Neuronal stem cell (in vitro differentiated cells): ENCODE data around the gene MSLN.

ENCODE experiments used
- DNase-seq: peaks from one replicate; pipeline ENCODE4 v3.0.0-alpha.2; 2013; ENCODE audit warnings: low spot score
- H2AFZ ChIP-seq: one replicate; pipeline ENCODE4 v1.6.1; 2013; ENCODE audit warnings: mild to moderate bottlenecking, low read length, inconsistent platforms
- H2AK5ac ChIP-seq: 2 replicates; pipeline ENCODE4 v1.6.1; 2013; ENCODE audit warnings: low read depth, mild to moderate bottlenecking, inconsistent platforms, low read length, moderate library complexity, mixed read lengths
- H2BK120ac ChIP-seq: 2 replicates; pipeline ENCODE4 v1.6.1; 2013; ENCODE audit warnings: low read depth, mild to moderate bottlenecking, inconsistent platforms, low read length, moderate library complexity, mixed read lengths
- H2BK12ac ChIP-seq: one replicate; pipeline ENCODE4 v1.6.1; 2013; ENCODE audit warnings: low read length, inconsistent platforms
- H2BK15ac ChIP-seq: 2 replicates; pipeline ENCODE4 v1.6.1; 2013; ENCODE audit warnings: mild to moderate bottlenecking, low read length, inconsistent platforms, mixed read lengths
- H2BK5ac ChIP-seq: one replicate; pipeline ENCODE4 v1.6.1; 2013; ENCODE audit warnings: inconsistent platforms, mild to moderate bottlenecking, low read length, moderate library complexity
- H3K14ac ChIP-seq: one replicate; pipeline ENCODE4 v1.6.1; 2013; ENCODE audit warnings: low read length, inconsistent platforms
- H3K18ac ChIP-seq: 2 replicates; pipeline ENCODE4 v1.6.1; 2013; ENCODE audit warnings: low read length, inconsistent platforms
- H3K23ac ChIP-seq: 2 replicates; pipeline ENCODE4 v1.6.1; 2013; ENCODE audit warnings: low read depth, mild to moderate bottlenecking, mixed read lengths, low read length, inconsistent platforms; ENCODE audit not compliant: poor library complexity
- H3K27ac ChIP-seq: replicated peaks from 3 replicates; pipeline ENCODE4 v1.5.1; 2013; ENCODE audit warnings: low read length, inconsistent platforms
- H3K27me3 ChIP-seq, 3 experiments: 2 replicates each; pipeline ENCODE4 v1.6.1; 2013; ENCODE audit warnings: low read length in 3 of 3, mild to moderate bottlenecking in 2 of 3, inconsistent platforms in 1 of 3, low read depth in 1 of 3, mixed read lengths in 1 of 3, moderate library complexity in 1 of 3; ENCODE audit not compliant: control insufficient read depth in 3 of 3, insufficient read depth in 3 of 3
- H3K36me3 ChIP-seq, 2 donors: replicated peaks in 1 of 2; 2 replicates each; pipeline ENCODE4 v1.6.1; 2013; ENCODE audit warnings: low read length in 2 of 2; ENCODE audit not compliant: control insufficient read depth in 2 of 2, insufficient read depth in 2 of 2
- H3K4ac ChIP-seq: 2 replicates; pipeline ENCODE4 v1.6.1; 2013; ENCODE audit warnings: inconsistent platforms, mild to moderate bottlenecking, low read length, moderate library complexity
- H3K4me1 ChIP-seq, 2 donors: 1 replicate in 1 of 2; 2 replicates in 1 of 2; pipeline ENCODE4 v1.6.1; 2013; ENCODE audit warnings: low read length in 2 of 2, low read depth in 1 of 2; ENCODE audit not compliant: control insufficient read depth in 2 of 2, insufficient read depth in 1 of 2
- H3K4me2 ChIP-seq: one replicate; pipeline ENCODE4 v1.6.1; 2013; ENCODE audit warnings: mild to moderate bottlenecking, low read length, inconsistent platforms; ENCODE audit not compliant: insufficient read depth, poor library complexity, severe bottlenecking
- H3K4me3 ChIP-seq, 2 donors: 2 replicates each; pipeline ENCODE4 v1.5.1; 2013; ENCODE audit warnings: low read length in 2 of 2, mild to moderate bottlenecking in 2 of 2, inconsistent platforms in 1 of 2, moderate library complexity in 1 of 2
- H3K79me1 ChIP-seq: one replicate; pipeline ENCODE4 v1.6.1; 2013; ENCODE audit warnings: low read depth, mild to moderate bottlenecking, inconsistent platforms, low read length, moderate library complexity
- H3K9ac ChIP-seq: one replicate; pipeline ENCODE4 v1.6.1; 2013; ENCODE audit warnings: mild to moderate bottlenecking, low read depth, low read length, inconsistent platforms; ENCODE audit not compliant: poor library complexity
- H3K9me3 ChIP-seq, 2 donors: replicated peaks in 1 of 2; 2 replicates each; pipeline versions ENCODE3 to v1.6.1; 2013; ENCODE audit warnings: low read length in 2 of 2, mild to moderate bottlenecking in 2 of 2, inconsistent platforms in 1 of 2, low read depth in 1 of 2, mixed read lengths in 1 of 2, moderate library complexity in 1 of 2; ENCODE audit not compliant: control insufficient read depth in 2 of 2, insufficient read depth in 1 of 2
- H4K8ac ChIP-seq: one replicate; pipeline ENCODE4 v1.6.1; 2013; ENCODE audit warnings: low read depth, mild to moderate bottlenecking, inconsistent platforms, low read length, moderate library complexity
- H4K91ac ChIP-seq: one replicate; pipeline ENCODE4 v1.6.1; 2013; ENCODE audit warnings: low read length, low read depth, mild to moderate bottlenecking, inconsistent platforms; ENCODE audit not compliant: poor library complexity
- WGBS, 2 donors: extraction: QIAGEN DNeasy Blood & Tissue Kit; methylation state at CpG; one replicate each; pipeline ENCODE4 v1.1.7; 2013; ENCODE audit warnings: missing lambda C conversion rate in 2 of 2, mixed read lengths in 1 of 2; ENCODE audit not compliant: insufficient read length in 2 of 2, insufficient replicate concordance in 1 of 2; ENCODE audit errors: extremely low coverage in 2 of 2; 5-methylcytosine and 5-hydroxymethylcytosine counted together

The MSLN gene

GRCh38 chr16:722835-723633 lies 37.5 kb upstream of the MSLN start:
- H3K18ac ChIP-seq: no peak overlapping the region
- H3K9me3 ChIP-seq: no peaks in the 10 kb centered on the region
- H2AK5ac ChIP-seq: peak overlapping the region; percentile 61
- H3K4ac ChIP-seq: no peak overlapping the region
- peak overlapping the region; percentile 16 for H2BK5ac ChIP-seq
- H2BK120ac ChIP-seq: no peak overlapping the region
- no peak overlapping the region for H2AFZ ChIP-seq
- no peak overlapping the region for H4K8ac ChIP-seq
- no peak overlapping the region for H3K4me3 ChIP-seq
- H2BK15ac ChIP-seq: no peak overlapping the region
- H3K23ac ChIP-seq: no peak overlapping the region
- H3K4me1 ChIP-seq: peaks cover 30 to 37% of the 10 kb centered on the region in 2 donors
- no peak overlapping the region for H2BK12ac ChIP-seq
- H3K27me3 ChIP-seq: peaks cover 0 to 13% (median 0%) of the 10 kb centered on the region in 3 experiments
- no peak overlapping the region for H3K27ac ChIP-seq
- no peak for DNase-seq
- peaks cover 4 to 14% of the 10 kb centered on the region in 2 donors for H3K36me3 ChIP-seq
- H3K9ac ChIP-seq: no peak overlapping the region
- no peak overlapping the region for H3K4me2 ChIP-seq
- H4K91ac ChIP-seq: no peak overlapping the region
- peaks cover 24% of the 10 kb centered on the region for H3K79me1 ChIP-seq
- no CpG with 5 or more reads among the region's 24 CpGs for WGBS, 2 donors
- H3K14ac ChIP-seq: no peak overlapping the region

- Histone ChIP-seq H2AK5ac (no peak overlapping the region), H3K36me3 (peaks cover 4 to 7% of the 10 kb centered on the region in 2 donors), H3K27ac (no peak overlapping the region), H2BK15ac (no peak overlapping the region), H3K4ac (no peak overlapping the region), H2BK120ac (no peak overlapping the region), H3K9me3 (no peaks in the 10 kb centered on the region), H3K18ac (no peak overlapping the region), H2AFZ (no peak overlapping the region), H3K79me1 (peaks cover 19% of the 10 kb centered on the region), H2BK5ac (peak overlapping the region; percentile 16), H3K23ac (no peak overlapping the region), H3K4me3 (no peak overlapping the region), H3K14ac (no peak overlapping the region), H3K9ac (no peak overlapping the region), H3K27me3 (peaks cover 0 to 16% (median 0%) of the 10 kb centered on the region in 3 experiments), H4K91ac (no peak overlapping the region), H3K4me1 (peaks cover 27 to 30% of the 10 kb centered on the region in 2 donors), H2BK12ac (no peak overlapping the region), H4K8ac (no peak overlapping the region), H3K4me2 (no peak overlapping the region)
- DNase-seq: no peak
- WGBS, 2 donors: no CpG with 5 or more reads among the region's 9 CpGs
Measured at GRCh38 chr16:723695-724094, 36.8 kb upstream of the MSLN start.

GRCh38 chr16:724188-725040 lies 36.1 kb upstream of the MSLN start:
- Histone ChIP-seq H2AK5ac (peak overlapping the region; percentile 92), H3K4ac (no peak overlapping the region), H3K79me1 (peaks cover 13% of the 10 kb centered on the region), H3K18ac (peak overlapping the region; percentile 17), H2BK12ac (peak overlapping the region; percentile 30), H3K9me3 (no peaks in the 10 kb centered on the region), H3K4me3 (no peak overlapping the region), H3K9ac (no peak overlapping the region), H4K8ac (peak overlapping the region; percentile 65), H3K36me3 (peaks cover 2 to 4% of the 10 kb centered on the region in 2 donors), H3K4me1 (peaks cover 23% of the 10 kb centered on the region in 2 donors), H2BK120ac (no peak overlapping the region), H2AFZ (no peak overlapping the region), H3K27ac (no peak overlapping the region), H3K4me2 (no peak overlapping the region), H4K91ac (no peak overlapping the region), H3K14ac (peak overlapping the region; percentile 38), H3K23ac (peak overlapping the region; percentile 80), H3K27me3 (peaks cover 0 to 16% (median 0%) of the 10 kb centered on the region in 3 experiments), H2BK15ac (no peak overlapping the region), H2BK5ac (peak overlapping the region; percentile 66)
- no CpG with 5 or more reads among the region's 29 CpGs for WGBS, 2 donors
- no peak for DNase-seq

GRCh38 chr16:725041-725376 lies 35.5 kb upstream of the MSLN start:
- no CpG with 5 or more reads among the region's 7 CpGs for WGBS, 2 donors
- Histone ChIP-seq H3K23ac (peak overlapping the region; percentile 80), H3K9me3 (no peaks in the 10 kb centered on the region), H3K36me3 (peaks cover 2 to 4% of the 10 kb centered on the region in 2 donors), H3K4me2 (no peak overlapping the region), H3K4me1 (peaks cover 17 to 18% of the 10 kb centered on the region in 2 donors), H3K18ac (peak overlapping the region; percentile 38), H3K9ac (no peak overlapping the region), H2AFZ (no peak overlapping the region), H3K79me1 (peaks cover 10% of the 10 kb centered on the region), H2AK5ac (peak overlapping the region; percentile 92), H3K14ac (no peak overlapping the region), H3K4me3 (no peak overlapping the region), H3K4ac (no peak overlapping the region), H2BK5ac (peak overlapping the region; percentile 66), H4K91ac (no peak overlapping the region), H4K8ac (peak overlapping the region; percentile 65), H2BK120ac (no peak overlapping the region), H3K27me3 (peaks cover 0 to 16% (median 0%) of the 10 kb centered on the region in 3 experiments), H3K27ac (no peak overlapping the region), H2BK12ac (peak overlapping the region; percentile 30), H2BK15ac (peak overlapping the region; percentile 1)
- no peak for DNase-seq
